Bronchial epithelial cell (primary cell): ENCODE measurements around the gene WDR20. TPM values are rescaled to one million over a fixed set of nuclear protein-coding genes. Genes with fewer than 3 reads are reported as not detected.

Source experiments
- DNase-seq: peaks from one replicate; pipeline ENCODE4 v3.0.0-alpha.2; 2010; ENCODE audit warnings: low read depth
- FAIRE-seq: peaks from 2 replicates; lab custom pipeline; 2011; peaks lifted over from hg19 to GRCh38; lab: Jason Lieb, UNC
- H3K27me3 ChIP-seq: 2 replicates; pipeline ENCODE4 v1.5.1; 2011; ENCODE audit warnings: low read length; ENCODE audit not compliant: control insufficient read depth, insufficient read depth
- H3K36me3 ChIP-seq: 2 replicates; pipeline ENCODE4 v1.5.1; 2011; ENCODE audit warnings: low read length; ENCODE audit not compliant: control insufficient read depth, insufficient read depth
- H3K4me3 ChIP-seq: 2 replicates; pipeline ENCODE4 v1.5.1; 2011; ENCODE audit warnings: mild to moderate bottlenecking, low read depth, low read length, control low read depth
- total RNA-seq: library from RNA; depleted of rRNA; stranded (reverse); fragments of >200 nt; gene quantifications from 2 replicates; pipeline ENCODE4 v1.2.1, GENCODE V29; 2014
- TF ChIP-seq, protein P1 (sequence below): IDR thresholded peaks from 2 replicates; pipeline ENCODE4 v1.5.1; 2011; ENCODE audit warnings: mild to moderate bottlenecking, moderate library complexity, low read length, control low read depth, inconsistent platforms; ENCODE audit not compliant: insufficient read depth, severe bottlenecking

Gene WDR20
- total RNA-seq, 1 donor from 2014 or later = 20.0 TPM

DNA sequence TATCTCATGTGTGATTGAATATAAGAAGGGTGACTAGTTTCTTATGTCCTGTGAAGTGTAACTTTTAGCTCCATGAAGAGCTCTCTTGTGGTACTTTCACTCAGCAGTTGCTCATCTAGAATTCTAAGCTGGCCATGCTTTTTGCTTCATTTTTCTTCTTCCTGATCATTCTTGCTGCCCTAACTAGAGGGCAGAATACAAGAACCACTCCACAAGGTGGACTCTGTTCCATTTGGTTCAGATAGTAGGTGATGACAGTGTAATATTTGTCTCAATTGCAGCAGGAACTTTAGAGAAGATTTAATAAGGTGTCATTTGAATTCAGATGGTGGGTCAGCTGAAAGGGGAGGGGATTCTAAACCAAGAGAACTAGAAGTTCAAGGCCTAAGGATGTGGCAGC is 17.6 kb downstream of the WDR20 start:
- no peak for FAIRE-seq
- DNase-seq = no peak
- Histone ChIP-seq H3K4me3 (no peak overlapping the region), H3K36me3 (no peaks in the 10 kb centered on the region), H3K27me3 (no peaks in the 10 kb centered on the region)
- TF ChIP-seq, protein P1, sequence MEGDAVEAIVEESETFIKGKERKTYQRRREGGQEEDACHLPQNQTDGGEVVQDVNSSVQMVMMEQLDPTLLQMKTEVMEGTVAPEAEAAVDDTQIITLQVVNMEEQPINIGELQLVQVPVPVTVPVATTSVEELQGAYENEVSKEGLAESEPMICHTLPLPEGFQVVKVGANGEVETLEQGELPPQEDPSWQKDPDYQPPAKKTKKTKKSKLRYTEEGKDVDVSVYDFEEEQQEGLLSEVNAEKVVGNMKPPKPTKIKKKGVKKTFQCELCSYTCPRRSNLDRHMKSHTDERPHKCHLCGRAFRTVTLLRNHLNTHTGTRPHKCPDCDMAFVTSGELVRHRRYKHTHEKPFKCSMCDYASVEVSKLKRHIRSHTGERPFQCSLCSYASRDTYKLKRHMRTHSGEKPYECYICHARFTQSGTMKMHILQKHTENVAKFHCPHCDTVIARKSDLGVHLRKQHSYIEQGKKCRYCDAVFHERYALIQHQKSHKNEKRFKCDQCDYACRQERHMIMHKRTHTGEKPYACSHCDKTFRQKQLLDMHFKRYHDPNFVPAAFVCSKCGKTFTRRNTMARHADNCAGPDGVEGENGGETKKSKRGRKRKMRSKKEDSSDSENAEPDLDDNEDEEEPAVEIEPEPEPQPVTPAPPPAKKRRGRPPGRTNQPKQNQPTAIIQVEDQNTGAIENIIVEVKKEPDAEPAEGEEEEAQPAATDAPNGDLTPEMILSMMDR = no peak

DNA sequence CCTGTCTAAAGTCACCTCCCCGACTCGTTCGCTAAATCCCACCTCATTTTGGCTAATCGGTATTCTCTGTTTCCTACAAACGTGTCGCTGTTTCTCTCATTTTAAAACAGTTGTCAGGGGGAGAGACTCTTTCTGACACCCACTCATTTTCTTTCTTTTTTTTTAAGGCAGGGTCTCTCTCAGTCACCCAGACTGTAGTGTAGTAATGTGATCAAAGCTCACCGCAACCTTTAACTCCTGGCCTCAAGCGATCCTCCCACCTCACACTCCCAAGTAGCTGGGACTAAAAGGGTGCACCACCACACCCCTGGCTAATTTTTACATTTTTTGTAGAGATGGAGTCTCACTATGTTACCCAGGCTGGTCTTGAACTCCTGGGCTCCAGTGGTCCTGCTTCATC is 19.1 kb downstream of the WDR20 start:
- FAIRE-seq (no peak), DNase-seq (no peak)
- no peaks in the 10 kb centered on the region for H3K27me3 ChIP-seq
- H3K4me3 ChIP-seq = no peak overlapping the region
- TF ChIP-seq, protein P1 = no peak
- H3K36me3 ChIP-seq = peaks cover 1% of the 10 kb centered on the region

DNA sequence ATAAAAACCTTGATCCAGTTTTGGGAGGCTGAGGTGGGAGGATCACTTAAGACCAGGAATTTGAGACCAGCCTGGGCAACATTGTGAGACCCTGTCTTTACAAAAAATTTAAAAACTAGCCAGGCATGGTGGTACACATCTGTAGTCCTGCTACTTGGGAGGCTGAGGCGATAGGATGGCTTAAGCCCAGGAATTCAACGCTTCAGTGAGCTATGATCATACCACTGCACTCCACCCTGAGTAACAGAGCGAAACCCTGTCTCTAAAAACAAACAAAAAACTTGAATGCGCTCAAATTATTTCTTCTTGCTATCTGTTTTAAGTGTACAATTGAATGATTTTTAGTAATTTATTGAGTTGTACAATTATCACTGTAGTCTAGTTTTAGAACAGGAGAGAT is 20.1 kb downstream of the WDR20 start:
- FAIRE-seq = no peak
- H3K4me3 ChIP-seq = no peak overlapping the region
- H3K36me3 ChIP-seq = peaks cover 2% of the 10 kb centered on the region
- no peaks in the 10 kb centered on the region for H3K27me3 ChIP-seq
- TF ChIP-seq, protein P1 = no peak
- DNase-seq = no peak

DNA sequence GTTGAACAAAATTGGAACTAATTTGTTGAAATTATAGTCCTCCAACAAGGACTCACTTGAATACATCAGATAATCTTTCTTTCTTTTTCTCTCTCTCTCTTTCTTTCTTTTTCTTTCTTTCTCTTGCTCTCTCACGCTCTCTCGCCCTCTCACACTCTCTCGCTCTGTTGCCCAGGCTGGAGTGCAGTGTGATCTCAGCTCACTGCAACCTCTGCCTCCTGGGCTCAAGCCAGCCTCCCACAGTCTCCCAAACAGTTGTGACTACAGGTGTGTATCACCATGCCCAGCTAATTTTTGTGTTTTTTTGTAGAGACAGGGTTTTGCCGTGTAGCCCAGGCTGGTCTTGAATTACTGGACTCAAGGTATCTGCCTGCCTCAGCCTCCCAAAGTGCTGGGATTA is 22.8 kb downstream of the WDR20 start:
- no peaks in the 10 kb centered on the region for H3K27me3 ChIP-seq
- DNase-seq (no peak), FAIRE-seq (no peak)
- no peak overlapping the region for H3K4me3 ChIP-seq
- TF ChIP-seq, protein P1 = no peak
- peaks cover 2% of the 10 kb centered on the region for H3K36me3 ChIP-seq

DNA sequence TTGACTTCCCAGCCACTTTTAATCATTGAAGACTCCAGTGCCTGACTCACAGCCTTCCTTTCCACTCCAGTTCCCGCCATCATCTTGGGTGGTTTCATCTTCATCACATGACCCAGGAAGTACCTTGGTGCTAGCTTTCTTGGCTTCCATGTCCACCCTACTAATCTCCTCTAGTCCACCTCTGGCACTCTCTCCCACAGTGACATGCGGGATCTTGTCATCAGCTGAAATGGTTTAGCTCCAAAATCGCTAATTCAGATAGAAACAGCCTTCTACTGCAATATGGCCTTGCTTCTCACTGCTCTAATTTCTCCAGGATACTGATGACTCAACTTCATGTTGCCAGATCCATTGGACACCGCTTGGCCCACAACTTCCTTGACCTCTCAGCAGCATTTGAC is 24.5 kb downstream of the WDR20 start:
- DNase-seq (peak; percentile 28), FAIRE-seq (peak; percentile 60)
- H3K27me3 ChIP-seq = no peaks in the 10 kb centered on the region
- H3K36me3 ChIP-seq = peaks cover 2% of the 10 kb centered on the region
- no peak overlapping the region for H3K4me3 ChIP-seq
- TF ChIP-seq, protein P1 = no peak

DNA sequence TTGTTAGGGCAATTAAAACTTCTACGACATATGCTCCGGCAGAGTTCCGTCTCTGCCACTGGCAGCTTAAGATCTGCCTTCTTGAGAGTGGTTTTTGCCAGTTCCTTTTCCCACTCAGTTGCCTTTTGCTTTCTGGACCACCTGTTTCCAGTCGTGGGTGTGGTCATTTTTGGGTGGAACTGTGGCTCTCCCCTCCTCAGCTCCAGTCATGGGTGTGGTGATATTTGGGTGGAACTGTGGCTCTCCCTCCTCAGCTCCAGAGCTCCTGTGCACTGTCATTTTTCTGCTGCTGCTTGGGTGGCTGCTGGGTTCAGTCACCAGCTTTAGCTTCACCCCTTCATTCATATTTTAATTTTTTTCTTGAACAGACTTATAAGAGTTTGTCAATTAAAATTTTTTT is 25.3 kb downstream of the WDR20 start:
- FAIRE-seq = no peak
- no peak overlapping the region for H3K4me3 ChIP-seq
- no peak for DNase-seq
- H3K36me3 ChIP-seq = peaks cover 2% of the 10 kb centered on the region
- TF ChIP-seq, protein P1 = no peak
- no peaks in the 10 kb centered on the region for H3K27me3 ChIP-seq
